Stromal cell of bone marrow (primary cell): Measurements from ENCODE around the gene ELL.
"Not testable (repeated sequence)": the region's sequence is repeated elsewhere in the genome, so short reads cannot be mapped to it uniquely, and the experiment has no call there.

Experiments used
- DNase-seq: peaks from one replicate; pipeline ENCODE4 v3.0.0-alpha.2; 2012; ENCODE audit warnings: low read depth

The ELL gene

DNA sequence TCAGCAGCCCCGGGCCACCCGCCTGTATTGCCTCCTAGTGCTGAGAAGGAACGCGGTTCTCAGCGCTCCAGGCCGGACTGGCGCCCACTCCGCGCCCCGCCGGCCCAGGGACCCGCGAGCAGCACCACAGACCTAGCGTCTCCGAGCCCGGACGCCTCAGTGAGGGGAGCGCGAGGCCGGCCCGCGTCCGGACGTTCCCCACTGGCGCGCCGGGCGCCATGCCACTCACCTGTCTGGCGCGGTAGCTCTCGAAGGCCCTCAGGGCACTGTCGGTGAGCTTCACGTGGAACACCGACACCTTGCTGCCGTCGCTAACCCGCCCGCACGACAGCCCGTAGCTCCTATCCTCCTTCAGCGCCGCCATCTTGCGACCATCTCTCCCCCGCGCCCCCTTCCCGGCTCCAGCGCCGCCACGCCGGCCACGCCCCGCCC lies at the start of gene ELL:
Gene ELL (minus strand): TSS at position 379 of the 432 bp plus-strand sequence. CDS start 15 bp downstream, at position 364.
- DNase-seq = no peak

DNA sequence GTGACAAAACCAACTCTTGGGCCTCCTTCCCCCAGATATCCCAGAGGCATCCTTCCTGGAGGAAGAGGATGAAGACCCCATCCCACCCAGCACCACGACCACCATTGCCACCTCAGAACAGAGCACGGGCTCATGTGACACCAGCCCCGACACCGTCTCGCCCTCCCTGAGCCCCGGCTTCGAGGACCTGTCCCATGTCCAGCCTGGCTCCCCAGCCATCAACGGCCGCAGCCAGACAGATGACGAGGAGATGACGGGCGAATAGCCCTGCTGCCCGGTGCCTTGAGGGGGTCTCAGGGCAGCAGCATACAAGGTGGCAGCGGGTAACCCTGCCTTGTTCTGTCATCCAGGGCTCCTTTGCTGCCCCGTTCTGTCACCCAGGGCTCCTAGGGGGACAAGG lies 46.5 kb upstream of the ELL start:
- DNase-seq = no peak

DNA sequence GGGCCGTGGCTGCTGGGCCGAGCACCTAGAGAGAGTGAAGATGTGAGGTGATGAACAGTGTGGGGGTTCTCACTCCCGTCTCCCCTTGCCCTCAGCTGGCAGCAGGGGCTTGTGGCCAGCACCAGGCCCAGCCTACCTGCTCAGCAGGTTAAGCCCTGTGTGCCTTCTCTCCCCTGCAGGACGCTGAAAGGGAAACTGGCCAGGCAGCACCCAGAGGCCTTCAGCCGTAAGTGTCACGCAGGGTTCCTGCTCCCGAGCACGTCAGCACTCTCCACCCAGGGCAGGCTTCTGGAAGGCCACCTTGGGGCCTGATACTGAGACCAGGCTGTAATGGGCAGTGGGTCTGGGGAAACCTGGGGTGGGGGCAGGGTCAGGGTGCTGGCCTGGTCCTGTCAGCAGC lies 45.1 kb upstream of the ELL start:
- no peak for DNase-seq

DNA sequence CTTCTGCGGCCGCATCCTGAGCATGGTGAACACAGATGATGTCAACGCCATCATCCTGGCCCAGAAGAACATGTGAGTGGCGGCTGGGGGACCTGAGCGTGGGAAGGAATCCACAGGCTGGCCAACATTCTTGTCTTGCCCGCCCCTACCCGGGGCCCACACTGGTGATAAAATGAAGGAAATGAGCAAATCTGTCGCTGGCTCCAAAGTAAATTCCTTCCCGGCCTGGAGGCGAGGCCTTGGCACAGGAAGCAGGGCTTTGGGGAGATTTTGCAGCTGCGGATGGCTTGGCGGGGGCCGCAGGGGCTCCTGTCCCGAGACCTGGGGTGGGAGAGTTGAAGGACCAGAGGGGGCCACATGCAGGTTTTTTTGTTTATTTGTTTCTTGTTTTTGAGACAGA lies 40.2 kb upstream of the ELL start:
- DNase-seq = no peak

DNA sequence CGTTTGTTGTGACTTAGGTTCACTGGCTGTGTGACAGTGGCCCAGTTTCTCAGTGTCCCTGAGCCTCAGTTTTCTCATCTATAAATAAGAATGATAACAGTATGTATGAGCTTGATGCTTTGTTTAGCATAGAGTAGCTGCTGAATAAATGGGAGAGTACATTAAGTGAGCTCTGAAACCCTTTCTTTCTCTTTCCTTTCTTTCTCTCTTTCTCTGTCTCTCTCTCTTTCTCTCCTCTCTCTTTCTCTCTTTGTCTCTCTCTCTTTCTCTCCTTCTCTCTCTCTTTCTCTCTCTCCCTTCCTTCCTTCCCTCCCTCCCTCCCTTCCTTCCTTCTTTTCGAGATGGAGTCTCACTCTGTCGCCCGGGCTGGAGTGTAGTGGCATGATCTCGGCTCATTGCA lies 37.8 kb upstream of the ELL start:
- no peak for DNase-seq

DNA sequence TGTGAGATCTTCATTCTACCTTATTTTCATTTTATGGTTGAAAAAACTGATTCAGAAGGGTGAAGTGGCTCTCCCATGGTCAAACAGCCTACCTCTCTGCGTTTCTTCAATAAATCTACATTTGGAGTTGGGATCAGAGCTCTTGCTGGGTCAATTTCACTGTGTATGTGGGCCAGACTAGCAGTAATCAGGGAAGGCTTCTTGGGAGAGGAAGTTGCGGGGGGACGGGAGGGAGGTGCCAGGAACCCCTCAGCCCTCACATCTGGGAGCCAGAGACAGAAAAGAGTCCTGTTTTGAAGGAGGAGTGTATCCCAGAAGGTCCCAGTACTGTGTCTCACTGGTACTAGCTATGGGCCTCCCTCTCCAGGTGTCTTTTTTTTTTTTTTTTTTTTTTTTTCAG lies 36.7 kb upstream of the ELL start:
- DNase-seq = no peak

DNA sequence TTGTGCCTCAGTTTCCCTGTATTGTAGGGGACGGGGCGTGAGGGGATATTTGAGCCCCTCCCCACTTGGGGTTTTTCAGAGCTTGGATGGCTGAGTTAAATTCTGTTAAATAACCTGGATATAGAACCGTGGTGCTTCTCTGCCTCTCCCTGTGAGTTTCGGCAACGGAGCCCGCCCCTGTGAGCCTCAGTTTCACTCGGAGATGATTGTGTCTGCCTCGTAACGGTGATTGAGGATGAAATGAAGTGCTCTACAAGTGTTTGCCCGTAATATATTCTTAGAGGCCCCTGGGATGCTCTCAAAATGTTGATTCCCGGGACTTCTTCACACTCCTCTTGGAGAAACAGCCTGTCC lies 36.3 kb upstream of the ELL start:
- no peak for DNase-seq

DNA sequence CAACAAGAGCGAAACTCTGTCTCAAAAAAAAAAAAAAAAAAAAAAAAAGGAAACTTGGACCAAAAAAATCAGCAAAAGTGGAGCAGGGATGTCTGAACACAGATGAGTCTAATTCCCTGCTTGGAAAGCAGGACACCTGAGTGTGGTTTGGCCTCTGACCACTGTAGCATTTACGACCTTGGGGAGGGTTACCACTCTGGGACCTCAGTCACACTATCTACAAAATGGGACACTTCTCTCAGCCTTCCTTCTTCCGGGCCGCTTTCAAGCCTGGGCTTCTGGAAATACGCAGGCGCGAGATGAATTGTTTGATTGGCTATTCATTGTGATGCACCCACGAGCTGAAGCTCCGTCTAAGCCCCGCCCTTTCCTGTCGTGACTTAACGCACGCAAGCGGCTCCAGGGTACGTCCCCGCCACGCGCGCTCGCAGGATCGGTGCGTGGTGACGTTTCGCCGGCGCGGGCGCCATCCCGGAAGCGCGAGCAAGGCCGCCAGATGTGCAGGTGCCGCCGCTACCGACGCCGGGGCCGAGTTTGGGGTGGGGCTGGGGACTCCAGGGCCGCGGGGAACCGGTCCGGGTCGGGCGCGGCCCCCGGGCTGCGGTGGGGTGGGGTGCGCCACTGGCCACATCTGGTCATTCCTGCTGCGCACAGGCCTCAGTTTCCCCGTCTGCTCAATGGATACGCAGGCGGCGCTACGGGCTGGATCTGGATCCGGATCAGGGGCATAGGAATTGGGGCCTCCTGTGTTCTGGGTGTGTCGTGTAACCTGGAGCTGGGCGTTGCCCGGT lies 35.7 kb upstream of the ELL start, which contains the start of gene KXD1:
Gene KXD1 (plus strand): TSS at position 460 of the 791 bp plus-strand sequence. CDS start 4,187 bp downstream, outside the sequence.
- peak; percentile 99 for DNase-seq

DNA sequence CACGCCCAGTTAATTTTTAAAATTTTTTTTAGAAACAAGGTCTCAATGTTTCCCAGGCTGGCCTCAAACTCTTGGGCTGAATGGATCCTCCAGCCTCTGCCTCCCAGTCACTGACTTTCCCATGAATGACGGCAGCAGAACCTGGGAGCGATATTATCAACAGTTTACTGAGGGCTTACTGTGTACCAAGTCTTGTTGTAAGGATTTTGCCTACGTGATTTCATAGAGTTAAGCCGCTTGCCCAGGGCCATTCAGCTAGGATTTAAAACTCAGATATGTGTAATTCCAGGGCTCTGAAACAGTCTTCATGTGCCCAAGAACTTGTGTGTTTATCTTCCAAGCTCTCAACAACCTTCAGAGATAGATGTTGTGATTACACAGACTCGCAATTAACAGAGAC lies 29.8 kb upstream of the ELL start:
- no peak for DNase-seq

DNA sequence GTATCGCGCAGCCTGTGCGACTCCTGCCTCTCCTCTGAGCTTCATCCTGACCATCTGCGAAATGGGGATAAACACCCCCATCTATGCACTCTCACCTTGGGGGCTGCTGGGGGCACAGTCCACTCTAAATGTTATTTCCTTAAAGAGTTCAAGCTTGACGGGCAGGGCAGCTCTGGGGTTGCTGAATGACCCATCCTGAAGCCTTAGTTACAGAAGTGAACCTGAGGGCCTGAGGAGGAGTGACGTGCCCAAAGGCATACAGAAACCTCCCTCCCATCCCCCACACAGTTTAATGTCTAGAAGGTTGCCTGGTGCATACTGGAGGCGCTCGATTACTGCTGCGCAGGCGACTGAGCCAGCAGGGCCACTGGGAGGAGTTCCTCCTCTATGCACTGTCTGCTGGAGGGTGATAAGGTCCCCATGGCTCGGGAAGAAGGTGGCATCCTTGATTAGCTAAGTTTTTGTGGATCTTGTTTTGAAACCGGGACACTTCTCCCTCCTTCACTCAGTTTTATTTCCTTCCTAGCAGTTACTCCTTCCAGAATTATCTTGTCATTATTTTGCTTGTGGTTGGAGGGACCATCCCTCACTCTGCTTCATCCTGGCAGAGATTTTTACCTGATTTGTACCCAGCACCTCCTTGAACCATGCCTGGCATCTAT lies 22.1 kb upstream of the ELL start:
- DNase-seq = peak; percentile 52

DNA sequence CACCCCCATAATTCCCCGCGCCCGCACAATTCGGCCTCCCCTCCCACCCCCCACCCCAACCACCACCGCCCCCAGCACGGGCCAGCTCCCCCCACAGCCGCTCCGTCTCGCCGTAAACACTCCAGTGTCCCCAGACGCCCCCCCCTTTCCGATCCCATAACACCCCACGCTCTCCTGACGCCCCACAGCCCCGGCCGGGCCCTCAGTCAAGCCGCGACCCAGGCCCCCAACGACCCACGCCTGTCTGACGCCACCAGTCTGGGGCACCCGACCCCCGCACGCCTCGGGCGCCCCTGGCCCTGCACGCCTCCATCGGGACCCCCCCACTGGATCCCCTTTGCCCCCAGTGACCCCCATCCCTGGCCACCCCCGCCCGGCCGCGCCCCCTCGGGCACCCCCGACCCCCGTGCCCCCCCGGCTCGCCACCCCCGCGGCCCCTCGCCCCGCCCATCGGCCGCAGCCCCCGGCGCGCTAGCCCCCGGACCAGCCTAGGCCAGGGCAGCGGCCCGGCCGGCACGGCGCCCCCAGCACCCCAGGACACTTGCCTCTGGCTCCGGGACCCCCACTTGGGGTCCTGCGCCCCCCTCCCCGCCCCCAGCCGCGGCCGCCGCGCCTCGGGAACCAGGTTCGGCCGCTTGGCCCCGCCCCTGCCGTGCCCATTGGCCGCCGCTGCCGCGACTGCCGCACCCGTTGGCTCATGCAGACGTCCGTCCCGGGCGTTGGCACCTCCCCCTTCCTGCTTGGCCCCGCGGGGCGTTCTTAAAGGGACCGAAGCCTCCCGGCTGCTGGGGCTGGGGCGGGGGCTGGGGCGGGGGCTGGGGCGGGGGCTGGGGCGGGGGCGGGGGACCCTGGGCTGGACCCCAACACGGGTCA lies 21.3 kb upstream of the ELL start, which contains the start of gene FKBP8:
Gene FKBP8 (minus strand): TSS at position 633 of the 873 bp plus-strand sequence. CDS start 1,603 bp downstream, outside the sequence.
- peak; percentile 70 for DNase-seq

DNA sequence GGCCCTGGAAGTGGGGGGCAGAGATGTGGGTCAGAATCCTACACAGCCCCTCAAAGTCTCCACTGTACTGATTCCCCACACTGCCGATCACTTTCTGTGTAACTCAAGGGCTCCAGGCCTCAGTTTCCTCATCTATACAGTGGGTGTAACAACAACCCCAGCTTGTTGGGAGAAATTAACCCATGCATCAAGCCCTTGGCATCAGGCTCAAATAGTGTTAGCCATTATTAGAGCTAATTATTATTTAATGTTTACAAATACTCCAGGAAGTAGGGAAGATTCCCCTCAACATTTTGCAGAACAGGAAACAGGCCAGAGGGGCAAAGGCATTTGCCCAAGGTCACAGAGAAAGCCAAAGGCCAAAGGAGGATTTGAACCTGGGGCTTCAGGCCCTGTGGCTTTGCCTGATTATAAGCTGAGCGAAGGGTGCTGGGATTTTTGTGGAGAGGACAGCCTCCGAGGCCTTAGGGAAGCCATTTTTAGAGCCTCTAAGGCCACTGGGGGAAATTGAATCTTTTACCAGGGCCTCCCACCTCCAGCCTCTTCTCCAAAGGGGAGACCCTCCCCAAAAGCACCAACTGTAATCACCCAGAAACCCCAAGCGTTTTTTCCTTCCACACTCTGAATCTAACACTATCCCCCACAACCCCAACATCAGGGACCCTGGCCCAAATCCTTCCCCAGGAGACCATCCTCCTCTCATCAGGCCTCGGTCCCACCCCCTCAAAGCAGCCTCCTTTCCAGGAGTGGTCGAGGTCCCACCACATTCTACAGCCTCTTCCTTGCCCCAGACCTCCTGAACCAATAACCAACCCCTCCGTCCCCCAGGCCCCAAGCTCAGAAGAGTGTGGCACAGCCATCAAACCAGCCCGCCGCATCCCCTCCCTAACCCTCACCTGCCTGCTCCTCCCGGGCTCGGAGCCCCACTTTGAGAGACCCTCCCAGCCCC lies 20.4 kb upstream of the ELL start:
- DNase-seq = no peak

DNA sequence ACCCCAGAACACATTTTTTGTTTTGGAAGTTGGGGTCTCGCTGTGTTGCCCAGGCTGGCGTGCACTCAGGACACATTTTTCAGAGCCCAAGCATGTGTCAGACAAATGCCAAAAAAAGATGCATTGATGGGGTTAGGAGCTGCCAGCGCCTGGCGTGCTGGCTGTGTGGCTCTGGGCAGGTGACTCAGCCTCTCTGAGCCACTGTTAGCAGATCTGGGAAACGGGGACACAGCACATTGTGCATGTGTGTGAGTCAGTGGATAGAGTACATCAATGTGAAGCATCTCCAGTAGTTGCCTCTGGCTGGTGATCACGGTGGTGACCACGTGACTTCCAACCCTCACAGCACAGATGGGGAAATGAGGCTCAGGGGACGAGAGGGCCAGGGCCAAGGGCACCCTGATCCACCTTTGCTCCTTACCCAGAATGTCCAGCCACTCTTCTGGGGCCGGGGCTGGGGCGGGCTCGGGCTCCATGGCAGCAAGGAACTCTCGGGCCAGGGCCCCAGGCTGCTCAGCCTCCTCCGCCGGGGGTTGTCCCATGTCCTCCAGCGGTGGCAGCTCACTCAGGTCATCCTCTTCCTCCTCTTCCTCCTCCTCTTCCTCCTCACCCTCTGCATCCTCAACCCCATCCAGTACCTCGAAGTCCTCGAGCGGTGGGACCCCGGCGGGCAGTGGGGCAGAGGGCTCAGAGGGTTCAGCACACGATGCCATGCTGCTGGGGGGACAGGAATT lies 19.6 kb upstream of the ELL start:
- no peak for DNase-seq

DNA sequence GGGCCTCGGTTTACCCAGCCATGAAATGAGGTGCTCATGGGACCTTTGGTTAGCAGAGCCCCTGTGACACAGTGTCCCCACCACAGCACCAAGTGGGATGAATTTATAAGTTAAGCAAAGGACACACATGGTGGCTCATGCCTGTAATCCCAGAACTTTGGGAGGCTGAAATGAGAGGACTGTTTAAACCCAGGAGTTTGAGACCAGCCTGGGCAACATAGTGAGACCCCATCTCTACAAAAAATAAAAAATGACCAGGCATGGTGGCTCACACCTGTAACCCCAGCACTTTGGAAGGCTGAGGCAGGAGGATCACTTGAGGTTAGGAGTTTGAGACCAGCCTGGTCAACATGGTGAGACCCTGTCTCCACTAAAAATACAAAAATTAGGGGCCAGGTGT lies 18.3 kb upstream of the ELL start:
- DNase-seq = not testable (repeated sequence)

DNA sequence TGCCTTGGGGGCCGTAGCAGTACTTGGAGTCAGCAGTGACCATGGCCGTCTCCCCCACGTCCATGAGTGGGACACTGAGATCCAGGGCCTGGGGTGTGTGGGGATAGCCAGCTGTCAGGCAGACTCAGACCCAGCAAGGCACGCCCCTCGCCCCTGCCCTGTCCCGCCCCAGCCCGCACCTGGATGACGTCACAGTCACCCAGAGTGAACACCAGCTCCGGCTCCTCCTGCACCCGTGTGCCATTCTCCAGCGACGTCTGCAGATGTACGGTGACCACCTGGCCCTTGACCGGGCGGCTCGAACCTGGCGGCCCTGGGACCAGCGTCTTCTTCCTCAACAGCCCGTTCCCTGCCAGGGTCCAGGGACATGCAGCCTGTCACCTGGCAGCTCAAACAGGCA lies 17.5 kb upstream of the ELL start:
- DNase-seq = no peak

DNA sequence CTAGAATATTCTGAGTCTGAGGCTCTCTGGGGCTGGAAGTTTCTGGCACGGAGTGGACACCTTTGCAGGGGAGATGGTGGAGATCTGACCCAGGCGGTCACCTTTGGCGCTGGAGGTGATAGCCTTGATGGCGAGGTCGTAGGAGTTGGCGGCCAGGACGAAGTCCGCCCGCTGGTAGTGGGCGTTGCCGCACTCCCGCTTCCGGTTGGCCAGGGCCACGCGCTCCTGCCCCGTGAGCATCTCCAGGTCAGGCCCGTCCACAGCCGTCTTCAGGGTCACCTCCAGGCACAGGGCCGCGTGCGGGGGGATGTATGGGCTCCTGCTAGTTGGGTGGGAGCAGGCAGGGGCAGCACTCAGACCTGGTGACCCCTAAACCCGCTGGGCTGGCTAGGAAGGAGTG lies 16.2 kb upstream of the ELL start:
- DNase-seq = no peak

DNA sequence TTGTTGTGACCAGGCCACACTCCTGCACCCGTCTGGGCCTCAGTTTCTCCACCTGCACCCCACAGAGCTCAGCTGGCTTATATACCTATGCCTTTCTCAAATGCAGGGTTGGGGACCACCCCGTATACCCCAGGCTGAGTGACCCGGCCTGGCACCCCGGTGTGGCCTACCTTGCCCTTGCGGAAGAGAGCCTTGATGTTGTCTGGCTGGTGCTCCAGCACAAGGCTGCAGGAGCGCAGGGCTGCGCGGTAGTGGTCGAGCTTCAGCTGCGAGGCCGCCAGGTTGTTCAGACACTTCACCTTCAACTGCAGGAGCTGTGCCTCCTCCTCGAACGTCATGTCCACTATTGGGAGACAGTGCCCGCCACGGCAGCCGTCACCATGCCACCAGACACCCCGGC lies 15.6 kb upstream of the ELL start:
- DNase-seq = no peak

DNA sequence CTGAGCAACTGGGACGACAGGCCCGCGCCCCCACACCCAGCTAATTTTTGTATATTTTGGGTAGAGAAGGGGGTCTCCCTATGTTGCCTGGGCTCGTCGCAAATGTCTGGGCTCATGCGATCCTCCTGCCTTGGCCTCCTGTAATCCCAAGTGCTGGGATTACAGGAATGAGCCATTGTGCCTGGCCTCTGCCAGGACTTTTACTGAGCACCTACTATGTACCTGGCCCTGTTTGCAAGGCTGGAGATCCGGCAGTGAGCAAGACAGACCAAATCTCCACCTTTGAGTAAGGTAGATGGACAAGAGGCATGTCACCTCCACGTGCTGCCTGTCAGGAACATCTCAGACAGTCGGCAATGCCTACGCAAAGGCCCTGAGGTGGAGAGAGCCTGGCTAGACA lies 14.6 kb upstream of the ELL start:
- no peak for DNase-seq

DNA sequence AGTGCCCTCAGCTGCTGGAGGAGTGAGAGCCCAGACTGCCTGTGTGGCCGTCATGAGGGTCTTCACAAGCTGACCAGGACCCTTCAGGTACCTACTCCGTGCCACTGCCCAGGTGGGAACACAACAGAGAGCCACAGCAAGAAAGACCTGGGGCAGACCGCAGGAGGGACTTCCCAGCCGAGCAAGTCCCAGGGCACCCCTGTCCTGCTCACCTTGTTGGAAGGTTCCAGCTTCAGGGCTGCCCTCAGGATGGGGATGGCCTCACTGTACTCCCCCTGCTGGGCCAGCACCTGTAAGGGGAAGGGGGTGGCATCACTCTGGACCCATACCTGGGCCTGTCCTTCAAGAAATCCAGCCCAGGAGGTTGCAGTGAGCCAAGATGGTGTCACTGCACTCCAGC lies 11.2 kb upstream of the ELL start:
- no peak for DNase-seq

DNA sequence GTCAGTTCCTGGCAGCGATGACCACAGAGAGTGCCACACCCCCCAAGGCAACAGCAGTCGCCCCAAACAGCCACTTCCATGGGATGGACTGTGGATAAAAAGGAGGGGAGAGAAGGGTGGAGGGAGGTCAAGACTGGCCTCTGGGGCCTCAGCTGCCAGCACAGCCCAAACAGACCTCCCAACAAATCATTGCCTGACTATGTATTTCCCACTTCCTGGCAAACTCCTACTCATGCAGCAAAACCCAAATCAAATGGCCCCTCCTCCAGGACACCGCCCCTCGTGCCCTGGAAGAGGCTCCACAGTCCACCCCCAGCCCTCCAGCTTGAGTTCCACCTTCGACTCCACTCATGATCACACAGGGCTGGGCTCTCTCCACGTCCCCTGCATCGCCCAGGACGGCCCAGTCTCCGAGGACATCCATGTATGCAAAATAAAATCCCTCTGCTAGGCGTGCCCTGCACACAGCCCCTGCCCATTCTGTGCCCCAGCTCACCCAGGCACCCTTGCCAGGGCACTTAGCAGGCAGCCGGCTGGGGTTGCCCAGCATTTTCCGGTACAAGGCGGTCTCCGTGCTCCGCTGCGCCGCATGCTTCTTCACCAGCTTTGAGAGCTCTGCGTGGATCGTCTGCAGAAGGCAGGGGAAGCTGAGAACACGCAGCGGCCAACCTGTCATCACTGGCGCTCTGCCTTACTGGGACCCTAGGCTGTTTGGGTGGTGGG lies 10.5 kb upstream of the ELL start:
- DNase-seq = no peak
